Hepatocyte (in vitro differentiated cells): ENCODE results near the gene DGKI. TPM values are rescaled to one million over a fixed set of nuclear protein-coding genes. Genes with fewer than 3 reads are reported as not detected.

Experiments used
- DNase-seq: peaks from one replicate; pipeline ENCODE4 v3.0.0-alpha.2; 2016; ENCODE audit warnings: low spot score
- H2AFZ ChIP-seq: fragments of 200-600 bp; sonication (generic); 2 replicates; pipeline ENCODE4 v1.6.0; 2016; ENCODE audit warnings: antibody characterized with exemption, mild to moderate bottlenecking
- H3K27ac ChIP-seq: fragments of 200-600 bp; sonication (generic); 2 replicates; pipeline ENCODE4 v1.5.1; 2016; ENCODE audit warnings: mild to moderate bottlenecking
- H3K27me3 ChIP-seq: fragments of 200-600 bp; sonication (generic); 2 replicates; pipeline ENCODE4 v1.6.1; 2016
- H3K36me3 ChIP-seq: fragments of 200-600 bp; sonication (generic); replicated peaks from 2 replicates; pipeline ENCODE4 v1.5.1; 2016; ENCODE audit warnings: low read depth; ENCODE audit not compliant: insufficient read depth
- H3K4me1 ChIP-seq: fragments of 200-600 bp; sonication (generic); 2 replicates; pipeline ENCODE4 v1.5.1; 2016; ENCODE audit warnings: mild to moderate bottlenecking, moderate library complexity; ENCODE audit not compliant: insufficient read depth
- H3K4me2 ChIP-seq: fragments of 200-600 bp; sonication (generic); 2 replicates; pipeline ENCODE4 v1.6.0; 2016
- H3K4me3 ChIP-seq: fragments of 200-600 bp; sonication (generic); 2 replicates; pipeline ENCODE4 v1.5.1; 2016; ENCODE audit warnings: mild to moderate bottlenecking
- H3K79me2 ChIP-seq: fragments of 200-600 bp; sonication (generic); 2 replicates; pipeline ENCODE4 v1.6.0; 2017; ENCODE audit warnings: mild to moderate bottlenecking
- H3K9me2 ChIP-seq: fragments of 200-600 bp; sonication (generic); replicated peaks from 2 replicates; pipeline ENCODE4 v1.6.0; 2017; ENCODE audit warnings: mild to moderate bottlenecking; ENCODE audit not compliant: insufficient read depth
- H3K9me3 ChIP-seq: fragments of 200-600 bp; sonication (generic); 2 replicates; pipeline ENCODE4 v1.5.1; 2016; ENCODE audit warnings: low read depth, mild to moderate bottlenecking
- H4K20me1 ChIP-seq: fragments of 200-600 bp; sonication (generic); 2 replicates; pipeline ENCODE4 v1.6.0; 2016; ENCODE audit warnings: mild to moderate bottlenecking; ENCODE audit not compliant: insufficient read depth, poor library complexity, severe bottlenecking
- EZH2 ChIP-seq: fragments of 200-600 bp; sonication (generic); IDR thresholded peaks from 2 replicates; pipeline ENCODE4 v1.6.1; 2016; ENCODE audit warnings: antibody characterized with exemption, mild to moderate bottlenecking, borderline replicate concordance
- EZH2phosphoT487 ChIP-seq: fragments of 200-600 bp; sonication (generic); IDR thresholded peaks from one replicate; pipeline ENCODE4 v1.6.1; 2018; ENCODE audit warnings: antibody characterized with exemption, mild to moderate bottlenecking, low read depth, moderate library complexity; ENCODE audit not compliant: unreplicated experiment, severe bottlenecking
- WGBS: methylation state at CpG from one replicate; pipeline ENCODE4 v1.1.6; 2016; ENCODE audit warnings: low lambda C conversion rate; ENCODE audit errors: missing lambda C conversion rate; 5-methylcytosine and 5-hydroxymethylcytosine counted together
- polyA plus RNA-seq: library from polyadenylated mRNA; unstranded; fragments of >200 nt; fragmentation: Nextera tagmentation; extraction: Ambion mirVana; gene quantifications from 2 replicates; pipeline ENCODE4 v1.2.1, GENCODE V29; 2016
- total RNA-seq: library from RNA; depleted of rRNA; stranded (reverse); fragments of >200 nt; gene quantifications from 2 replicates; pipeline ENCODE4 v1.2.3, GENCODE V29; 2014
- TF ChIP-seq, protein P1 (sequence below): fragments of 200-600 bp; sonication (generic); IDR thresholded peaks from 2 replicates; pipeline ENCODE4 v1.5.1; 2016; ENCODE audit warnings: antibody characterized with exemption, mild to moderate bottlenecking; ENCODE audit not compliant: poor library complexity

DGKI gene
- total and polyA plus RNA-seq, 2 experiments from 2014 or later, result 0.47 to 1.8 TPM

DNA sequence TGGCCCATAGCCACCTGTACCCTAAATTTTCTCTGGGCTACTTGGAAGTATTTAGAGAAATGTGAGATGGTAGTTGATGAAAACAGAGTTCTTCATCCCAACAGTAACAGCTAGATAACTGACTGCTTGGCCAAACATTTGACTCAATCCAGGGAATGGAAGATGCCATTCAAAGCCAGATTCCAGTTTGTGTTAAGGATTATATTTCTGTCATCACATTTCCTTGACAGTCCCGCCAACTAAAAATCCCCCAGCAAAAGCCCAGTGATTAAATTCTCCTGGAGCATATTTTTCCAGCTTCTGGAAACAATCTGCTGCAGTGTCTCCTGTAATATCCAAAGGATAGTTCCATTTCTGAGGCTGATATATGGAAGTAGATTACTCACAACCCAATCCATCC lies 457.9 kb downstream of the DGKI start:
- WGBS, result 62% methylated on average over 1 of the region's 1 CpG

DNA sequence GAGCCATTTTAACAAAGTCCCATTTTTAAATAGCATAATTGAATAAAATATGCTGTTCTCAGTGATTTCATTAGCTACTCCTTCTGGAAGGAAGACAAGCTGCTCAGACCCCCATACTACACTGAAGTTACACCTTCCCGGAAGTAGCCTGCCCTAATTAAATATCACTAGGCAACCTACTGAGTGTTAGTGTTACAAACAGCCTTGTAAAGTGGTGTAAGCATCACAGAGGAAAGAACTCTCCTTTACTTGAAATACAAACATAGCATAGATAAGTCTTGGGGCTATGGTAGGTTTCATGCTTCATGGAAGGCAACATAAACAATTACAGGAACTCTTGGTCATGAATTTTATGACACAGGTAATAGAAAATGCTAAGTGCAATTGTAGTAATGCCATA lies 459.8 kb downstream of the DGKI start:
- Histone ChIP-seq H4K20me1 (no peaks in the 10 kb centered on the region), H3K4me2 (no peak overlapping the region), H3K27me3 (no peaks in the 10 kb centered on the region), H3K27ac (no peak overlapping the region), H3K4me3 (no peak overlapping the region), H3K9me3 (no peaks in the 10 kb centered on the region), H3K36me3 (no peaks in the 10 kb centered on the region), H2AFZ (no peak overlapping the region), H3K4me1 (no peaks in the 10 kb centered on the region), H3K9me2 (no peaks in the 10 kb centered on the region), H3K79me2 (no peaks in the 10 kb centered on the region)
- TF ChIP-seq EZH2phosphoT487, result no peak
- no peak for TF ChIP-seq EZH2
- TF ChIP-seq, protein P1, sequence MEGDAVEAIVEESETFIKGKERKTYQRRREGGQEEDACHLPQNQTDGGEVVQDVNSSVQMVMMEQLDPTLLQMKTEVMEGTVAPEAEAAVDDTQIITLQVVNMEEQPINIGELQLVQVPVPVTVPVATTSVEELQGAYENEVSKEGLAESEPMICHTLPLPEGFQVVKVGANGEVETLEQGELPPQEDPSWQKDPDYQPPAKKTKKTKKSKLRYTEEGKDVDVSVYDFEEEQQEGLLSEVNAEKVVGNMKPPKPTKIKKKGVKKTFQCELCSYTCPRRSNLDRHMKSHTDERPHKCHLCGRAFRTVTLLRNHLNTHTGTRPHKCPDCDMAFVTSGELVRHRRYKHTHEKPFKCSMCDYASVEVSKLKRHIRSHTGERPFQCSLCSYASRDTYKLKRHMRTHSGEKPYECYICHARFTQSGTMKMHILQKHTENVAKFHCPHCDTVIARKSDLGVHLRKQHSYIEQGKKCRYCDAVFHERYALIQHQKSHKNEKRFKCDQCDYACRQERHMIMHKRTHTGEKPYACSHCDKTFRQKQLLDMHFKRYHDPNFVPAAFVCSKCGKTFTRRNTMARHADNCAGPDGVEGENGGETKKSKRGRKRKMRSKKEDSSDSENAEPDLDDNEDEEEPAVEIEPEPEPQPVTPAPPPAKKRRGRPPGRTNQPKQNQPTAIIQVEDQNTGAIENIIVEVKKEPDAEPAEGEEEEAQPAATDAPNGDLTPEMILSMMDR, result no peak
- no peak for DNase-seq
- 29% methylated on average over 1 of the region's 1 CpG for WGBS

More for the DNA sequence above, 457.9 kb downstream of the DGKI start:
- Histone ChIP-seq H3K9me2 (no peaks in the 10 kb centered on the region), H3K27me3 (no peaks in the 10 kb centered on the region), H3K4me1 (no peaks in the 10 kb centered on the region), H3K4me3 (no peak overlapping the region), H3K4me2 (no peak overlapping the region), H3K27ac (no peak overlapping the region), H2AFZ (no peak overlapping the region), H3K36me3 (no peaks in the 10 kb centered on the region), H3K9me3 (no peaks in the 10 kb centered on the region), H3K79me2 (no peaks in the 10 kb centered on the region), H4K20me1 (no peaks in the 10 kb centered on the region)
- no peak for DNase-seq
- TF ChIP-seq EZH2phosphoT487 (no peak), EZH2 (no peak)
- TF ChIP-seq, protein P1, result no peak

DNA sequence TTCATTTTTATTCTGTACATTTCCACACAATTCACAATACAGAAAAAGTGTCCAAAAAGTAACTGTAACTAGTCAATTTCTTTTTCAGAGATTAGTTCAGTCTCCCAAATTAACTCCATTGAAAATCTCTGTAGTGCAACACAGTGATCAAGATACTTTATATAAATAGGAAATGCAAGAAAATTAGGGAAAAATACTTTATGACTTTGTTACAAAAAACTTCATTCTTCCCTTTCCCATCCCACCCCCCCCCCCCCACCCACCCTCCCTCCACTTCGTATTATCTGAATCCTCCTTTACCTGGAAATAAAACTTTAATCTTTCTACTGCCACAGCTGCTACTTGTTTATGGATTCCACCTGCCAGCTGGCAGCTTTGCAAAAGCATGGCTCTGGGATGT lies 465.7 kb downstream of the DGKI start:
- Histone ChIP-seq H2AFZ (no peak overlapping the region), H3K9me3 (no peaks in the 10 kb centered on the region), H3K27ac (no peak overlapping the region), H3K36me3 (no peaks in the 10 kb centered on the region), H3K79me2 (no peaks in the 10 kb centered on the region), H3K9me2 (no peaks in the 10 kb centered on the region), H3K4me1 (no peaks in the 10 kb centered on the region), H3K4me2 (no peak overlapping the region), H4K20me1 (no peaks in the 10 kb centered on the region), H3K27me3 (no peaks in the 10 kb centered on the region), H3K4me3 (no peak overlapping the region)
- WGBS, result 67% methylated on average over 1 of the region's 1 CpG
- TF ChIP-seq EZH2phosphoT487 (no peak), EZH2 (no peak)
- TF ChIP-seq, protein P1, result no peak
- no peak for DNase-seq

DNA sequence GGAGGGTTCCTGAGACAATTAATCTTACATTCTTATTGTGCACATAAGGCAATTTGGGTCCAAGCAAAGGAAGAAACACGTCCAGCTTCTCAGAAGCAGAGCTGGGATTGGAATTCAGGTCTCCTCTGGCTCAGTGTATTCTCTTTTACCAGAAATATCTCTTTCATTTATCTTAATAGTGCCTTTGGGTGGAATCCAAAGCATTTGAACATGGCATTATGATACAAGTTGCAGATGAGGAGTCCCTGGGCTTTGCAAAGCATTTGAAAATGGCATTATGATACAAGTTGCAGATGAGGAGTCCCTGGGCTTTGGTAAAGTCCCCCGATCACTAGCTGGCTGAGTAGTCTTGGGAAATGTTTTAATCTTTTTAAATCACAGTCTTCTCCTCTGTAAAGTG lies 473.3 kb downstream of the DGKI start:
- no peaks in the 10 kb centered on the region for H3K27me3 ChIP-seq
- no peak overlapping the region for H3K4me3 ChIP-seq
- no peak for TF ChIP-seq EZH2phosphoT487
- H3K4me2 ChIP-seq, result no peak overlapping the region
- H3K9me2 ChIP-seq, result no peaks in the 10 kb centered on the region
- H3K36me3 ChIP-seq, result no peaks in the 10 kb centered on the region
- no peak for DNase-seq
- H3K27ac ChIP-seq, result no peak overlapping the region
- H3K4me1 ChIP-seq, result no peaks in the 10 kb centered on the region
- 81% methylated on average over 2 of the region's 2 CpGs for WGBS
- H3K79me2 ChIP-seq, result no peaks in the 10 kb centered on the region
- H4K20me1 ChIP-seq, result no peaks in the 10 kb centered on the region
- no peaks in the 10 kb centered on the region for H3K9me3 ChIP-seq
- no peak overlapping the region for H2AFZ ChIP-seq
